Loucy (cell line): ENCODE data around the gene FMNL3.

Source experiments
- EZH2phosphoT487 ChIP-seq: fragments of 200-600 bp; IDR thresholded peaks from 2 replicates; pipeline ENCODE4 v1.6.1; 2018; ENCODE audit warnings: antibody characterized with exemption, mild to moderate bottlenecking, moderate library complexity, borderline replicate concordance
- TF ChIP-seq, protein P1 (sequence below): fragments of 200-600 bp; sonication (generic); conservative IDR thresholded peaks from 2 replicates; pipeline ENCODE4 v1.5.1; 2014; ENCODE audit warnings: mild to moderate bottlenecking, antibody characterized with exemption, low read length

DNA sequence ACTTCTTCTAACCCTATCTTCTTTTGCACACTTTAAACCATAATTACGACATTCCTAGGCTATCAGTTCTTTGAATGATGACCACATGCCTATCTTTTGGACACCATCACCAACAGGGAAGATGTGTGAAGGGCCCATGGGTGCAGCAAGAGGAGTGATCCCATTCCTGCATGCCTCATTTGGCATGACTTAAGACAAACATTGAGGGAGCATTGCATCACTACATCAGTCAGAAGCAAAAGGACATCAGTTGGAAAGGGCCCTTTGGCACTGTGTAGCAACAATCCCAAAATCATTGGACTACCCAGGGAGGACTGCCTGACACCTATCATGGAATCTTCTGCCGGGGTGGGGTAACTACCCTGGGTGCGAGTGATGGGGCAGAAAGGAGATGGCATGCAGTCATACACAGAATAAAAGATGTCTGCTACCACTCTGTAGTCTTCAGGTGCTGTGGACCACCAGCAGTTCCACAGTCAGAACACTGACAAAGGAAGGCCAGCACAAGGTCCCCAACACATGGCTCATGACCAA lies 23.4 kb upstream of the FMNL3 start:
- TF ChIP-seq, protein P1, sequence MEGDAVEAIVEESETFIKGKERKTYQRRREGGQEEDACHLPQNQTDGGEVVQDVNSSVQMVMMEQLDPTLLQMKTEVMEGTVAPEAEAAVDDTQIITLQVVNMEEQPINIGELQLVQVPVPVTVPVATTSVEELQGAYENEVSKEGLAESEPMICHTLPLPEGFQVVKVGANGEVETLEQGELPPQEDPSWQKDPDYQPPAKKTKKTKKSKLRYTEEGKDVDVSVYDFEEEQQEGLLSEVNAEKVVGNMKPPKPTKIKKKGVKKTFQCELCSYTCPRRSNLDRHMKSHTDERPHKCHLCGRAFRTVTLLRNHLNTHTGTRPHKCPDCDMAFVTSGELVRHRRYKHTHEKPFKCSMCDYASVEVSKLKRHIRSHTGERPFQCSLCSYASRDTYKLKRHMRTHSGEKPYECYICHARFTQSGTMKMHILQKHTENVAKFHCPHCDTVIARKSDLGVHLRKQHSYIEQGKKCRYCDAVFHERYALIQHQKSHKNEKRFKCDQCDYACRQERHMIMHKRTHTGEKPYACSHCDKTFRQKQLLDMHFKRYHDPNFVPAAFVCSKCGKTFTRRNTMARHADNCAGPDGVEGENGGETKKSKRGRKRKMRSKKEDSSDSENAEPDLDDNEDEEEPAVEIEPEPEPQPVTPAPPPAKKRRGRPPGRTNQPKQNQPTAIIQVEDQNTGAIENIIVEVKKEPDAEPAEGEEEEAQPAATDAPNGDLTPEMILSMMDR = no peak
- TF ChIP-seq EZH2phosphoT487 = no peak
